Hematopoietic multipotent progenitor cell treated with erythropoietin and hydrocortisone succinate and interleukin-3 and kit ligand, for 15 days (in vitro differentiated cells): ENCODE data around the gene ATXN7L1.
"Not testable (repeated sequence)": the region's sequence is repeated elsewhere in the genome, so short reads cannot be mapped to it uniquely, and the experiment has no call there.

Experiments
- DNase-seq: peaks from one replicate; pipeline ENCODE4 v3.0.0-alpha.2; 2015; ENCODE audit warnings: low spot score

Gene ATXN7L1

DNA sequence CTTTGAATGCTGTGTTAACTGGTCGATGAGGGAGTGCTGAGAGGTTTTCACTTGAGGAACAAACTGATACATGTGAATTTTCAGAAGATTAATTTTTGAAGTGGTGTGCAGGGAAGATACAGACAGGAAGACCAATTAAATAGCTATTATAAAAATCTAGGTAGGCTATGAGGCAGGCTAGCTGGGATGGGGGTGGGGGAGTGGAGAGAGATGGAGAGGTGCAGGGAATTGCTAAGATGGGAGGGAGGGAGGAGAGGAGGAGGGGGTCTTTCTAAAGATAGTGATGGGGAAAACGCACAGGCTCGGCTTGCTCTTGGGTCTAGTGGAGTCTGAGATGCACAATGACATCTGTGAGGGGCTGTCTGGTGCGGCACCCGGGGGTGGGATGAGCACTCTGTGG is 15.2 kb downstream of the ATXN7L1 start:
- no peak for DNase-seq

DNA sequence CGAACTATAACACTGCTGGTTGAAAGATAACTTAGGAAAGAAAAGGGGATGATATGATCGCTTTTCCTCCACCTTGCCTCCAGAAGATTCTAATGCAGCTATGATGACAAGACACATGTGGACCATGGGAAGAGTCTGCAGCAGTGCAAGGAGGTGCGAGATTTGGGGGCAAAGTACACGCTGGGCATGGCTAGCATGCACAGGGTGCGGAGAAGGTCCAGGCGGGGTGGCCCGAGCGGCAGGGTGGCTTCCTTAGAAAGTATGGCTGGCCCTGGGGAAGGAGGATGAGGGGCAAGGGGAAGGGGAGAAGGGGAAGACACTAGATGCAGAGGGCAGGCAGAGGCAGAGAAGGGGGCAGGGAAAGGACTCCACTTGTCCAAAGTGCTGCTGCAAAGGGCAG is 15.6 kb downstream of the ATXN7L1 start:
- DNase-seq: no peak

DNA sequence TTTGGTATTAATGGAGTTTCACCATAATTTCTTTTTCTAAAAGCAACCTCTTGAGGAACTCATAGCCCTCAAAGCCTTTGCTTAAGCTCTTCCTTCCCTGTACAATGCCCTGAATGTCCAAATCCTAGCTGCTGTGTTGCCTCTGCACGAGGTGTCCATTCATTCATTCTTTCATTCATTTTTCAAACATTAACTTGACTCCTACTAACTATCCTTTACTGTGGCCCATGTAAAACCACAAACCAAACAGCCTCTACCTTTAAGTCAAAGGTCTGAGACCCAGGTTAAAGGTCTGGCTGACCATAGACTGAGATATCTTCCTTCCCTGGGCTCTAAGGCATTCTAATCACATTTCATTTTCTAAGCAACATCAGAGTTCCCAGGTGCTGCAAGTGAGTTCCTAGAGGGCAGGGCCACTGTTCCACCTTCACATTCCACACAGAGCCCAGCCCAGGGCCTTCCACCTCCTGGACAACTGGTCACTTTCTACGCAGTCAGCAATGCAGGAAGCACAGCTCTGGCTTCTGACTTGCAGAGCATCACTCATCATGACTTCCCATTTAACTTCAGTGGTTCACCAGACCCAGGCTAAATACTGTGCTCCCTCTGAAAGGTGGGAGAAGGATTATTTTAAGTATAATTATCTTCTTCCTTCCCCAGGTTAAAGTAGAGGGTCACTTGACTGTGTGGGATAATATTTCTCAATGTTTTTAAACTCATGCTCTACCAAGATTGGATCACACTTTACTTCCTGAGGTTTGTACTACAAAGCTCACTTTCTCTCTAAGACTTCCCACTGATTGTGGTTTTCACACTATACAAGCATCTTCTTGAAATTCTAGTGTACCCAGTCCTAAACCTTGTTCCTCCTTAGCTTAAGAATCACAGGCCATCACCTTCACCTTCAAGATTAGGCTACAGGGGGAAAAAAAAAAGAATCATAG is 19.1 kb downstream of the ATXN7L1 start:
- DNase-seq: no peak

DNA sequence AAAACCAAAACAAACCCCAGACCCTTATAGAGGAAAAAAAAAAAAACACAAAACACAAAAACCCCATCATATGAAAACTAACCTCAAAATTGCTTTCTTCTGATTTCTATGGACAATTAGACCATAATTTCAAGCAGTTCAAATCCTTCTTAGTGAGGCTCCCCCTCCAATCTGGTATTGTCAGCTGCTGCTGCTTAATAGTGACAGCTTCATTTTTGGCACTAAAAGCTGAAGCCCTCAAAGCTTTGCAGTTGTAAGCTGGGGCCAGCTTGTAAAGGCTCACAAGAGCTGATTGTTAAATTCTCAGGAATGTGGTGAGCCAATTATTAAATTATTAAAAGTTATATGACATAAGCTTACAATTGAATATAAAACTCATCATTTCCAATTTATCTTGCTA is 21.9 kb downstream of the ATXN7L1 start:
- DNase-seq: no peak

DNA sequence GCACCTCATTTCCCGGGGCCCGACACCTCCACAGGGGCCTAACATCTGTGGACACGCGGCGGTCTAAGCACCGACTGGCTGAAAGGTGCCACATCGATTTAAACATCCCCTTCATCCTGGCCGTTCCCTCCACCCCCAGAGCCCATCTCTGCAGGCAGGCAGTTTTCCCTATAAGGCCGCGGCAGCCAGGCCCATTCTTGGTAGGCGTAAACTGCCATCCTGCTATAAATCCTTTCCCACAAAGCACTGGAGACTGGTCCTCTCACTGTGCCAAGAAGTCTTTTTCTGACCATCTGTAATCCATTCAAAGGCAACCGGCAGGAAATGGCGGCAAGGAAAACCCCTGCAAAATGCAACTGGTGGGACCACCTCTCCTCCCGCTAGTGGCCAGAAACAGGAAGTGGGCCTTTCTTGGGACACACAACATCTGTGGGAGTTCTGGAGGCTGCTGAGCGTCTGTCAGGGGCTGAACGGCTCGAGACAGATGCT is 22.4 kb downstream of the ATXN7L1 start:
- DNase-seq: no peak

DNA sequence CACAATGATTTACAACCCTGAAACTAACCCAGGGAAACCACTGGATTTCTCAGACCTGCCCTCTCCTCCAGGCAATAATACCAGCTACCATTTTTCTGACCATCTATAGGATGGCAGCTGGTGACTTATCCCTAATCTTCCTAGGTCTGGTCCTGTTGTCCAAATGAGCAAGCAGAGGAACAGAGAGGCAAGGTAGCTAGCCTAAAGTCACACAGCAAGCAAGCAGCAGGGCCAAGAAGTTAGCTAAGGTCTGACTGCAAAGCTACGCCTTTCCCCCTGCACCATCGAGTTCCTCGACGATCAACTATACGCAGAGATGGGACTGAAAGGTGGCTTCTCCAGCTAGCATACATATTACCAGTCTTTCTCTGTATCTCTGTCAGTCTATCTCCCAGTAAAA is 25.3 kb downstream of the ATXN7L1 start:
- no peak for DNase-seq

DNA sequence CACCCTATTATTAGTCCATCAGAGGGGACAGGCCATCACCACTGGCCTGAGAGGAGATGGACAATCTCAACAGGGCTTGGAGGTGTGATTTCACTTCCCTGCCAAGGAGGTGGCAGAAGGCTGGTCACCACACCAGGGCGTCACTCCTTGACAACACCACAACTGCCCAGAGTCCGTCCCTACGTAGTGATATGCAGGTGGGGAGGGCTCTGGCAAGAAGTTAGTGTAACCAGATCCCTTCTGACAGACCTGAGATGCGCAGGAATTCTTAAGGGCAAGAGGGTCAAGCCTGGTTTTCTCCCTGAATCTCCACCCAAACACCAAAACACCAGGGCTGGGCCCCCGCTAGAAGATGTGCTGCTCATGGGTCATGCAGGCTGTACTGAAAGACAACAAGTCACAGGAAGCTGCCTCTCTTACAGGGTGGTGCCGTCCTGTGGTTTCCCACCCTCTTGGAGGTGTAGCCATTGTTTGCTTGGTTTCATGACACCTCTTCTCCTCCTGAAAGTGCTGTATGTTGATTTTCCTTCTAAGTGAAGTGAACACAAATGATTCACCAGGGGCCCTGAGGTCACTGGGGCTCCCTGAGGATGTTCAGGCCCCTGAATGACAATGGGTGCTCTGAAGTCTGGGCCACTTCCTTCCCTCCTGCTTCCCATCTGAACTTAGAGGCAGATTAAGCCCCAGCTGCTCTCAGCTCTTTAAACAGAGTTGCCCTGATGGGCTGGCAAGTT is 27.1 kb downstream of the ATXN7L1 start:
- DNase-seq: no peak

DNA sequence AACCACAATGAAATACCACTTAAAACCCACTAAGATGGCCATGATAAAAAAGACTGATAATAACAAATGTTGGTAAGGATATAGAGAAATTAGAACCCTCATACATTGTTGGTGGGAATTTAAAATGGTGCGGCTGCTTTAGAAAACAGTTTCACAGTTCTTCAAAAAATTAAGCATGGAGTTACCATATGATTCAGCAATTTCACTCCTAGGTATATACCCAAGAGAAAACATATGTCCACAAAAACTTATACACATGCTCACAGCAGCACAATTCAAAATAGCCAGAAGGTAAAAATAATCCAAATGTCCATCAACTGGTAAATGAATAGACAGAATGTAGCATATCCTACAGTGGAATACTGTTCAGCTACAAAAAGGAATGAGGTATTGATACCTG is 30.0 kb downstream of the ATXN7L1 start:
- DNase-seq: no peak

DNA sequence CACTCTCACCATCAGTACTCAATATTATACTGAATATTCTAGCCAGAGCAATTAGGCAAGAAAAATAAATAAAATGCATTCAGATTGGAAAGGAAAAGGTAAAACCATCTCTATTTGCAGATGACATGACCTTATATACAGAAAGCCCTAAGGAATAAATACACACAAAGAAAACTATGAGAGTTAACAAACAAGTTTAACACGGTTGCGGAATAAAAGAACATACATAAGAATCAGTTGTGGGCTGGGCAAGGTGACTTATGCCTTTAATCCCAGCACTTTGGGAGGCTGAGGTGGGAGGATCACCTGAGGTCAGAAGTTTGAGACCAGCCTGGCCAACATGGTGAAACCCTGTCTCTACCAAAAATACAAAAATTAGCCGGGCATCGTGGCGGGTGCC is 31.7 kb downstream of the ATXN7L1 start:
- DNase-seq: not testable (repeated sequence)

DNA sequence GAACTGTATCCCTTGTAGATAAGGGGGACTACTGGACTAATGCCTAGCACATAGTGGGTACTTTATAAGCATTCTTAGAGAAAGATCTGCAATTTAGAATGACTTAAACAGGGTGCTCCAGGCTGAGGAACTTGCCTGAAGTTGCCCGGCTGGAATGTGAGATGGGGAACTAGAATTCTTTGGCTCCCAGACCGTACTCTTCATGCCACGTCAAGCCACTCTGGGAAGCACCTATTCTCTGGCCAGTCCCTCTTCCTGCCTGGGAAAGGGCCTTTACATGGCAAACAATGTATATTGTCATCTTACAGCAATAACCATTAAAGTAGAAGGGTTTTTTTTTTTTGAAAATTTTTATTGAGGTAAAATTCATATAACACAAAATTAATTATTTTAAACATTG is 34.5 kb downstream of the ATXN7L1 start:
- DNase-seq: no peak

DNA sequence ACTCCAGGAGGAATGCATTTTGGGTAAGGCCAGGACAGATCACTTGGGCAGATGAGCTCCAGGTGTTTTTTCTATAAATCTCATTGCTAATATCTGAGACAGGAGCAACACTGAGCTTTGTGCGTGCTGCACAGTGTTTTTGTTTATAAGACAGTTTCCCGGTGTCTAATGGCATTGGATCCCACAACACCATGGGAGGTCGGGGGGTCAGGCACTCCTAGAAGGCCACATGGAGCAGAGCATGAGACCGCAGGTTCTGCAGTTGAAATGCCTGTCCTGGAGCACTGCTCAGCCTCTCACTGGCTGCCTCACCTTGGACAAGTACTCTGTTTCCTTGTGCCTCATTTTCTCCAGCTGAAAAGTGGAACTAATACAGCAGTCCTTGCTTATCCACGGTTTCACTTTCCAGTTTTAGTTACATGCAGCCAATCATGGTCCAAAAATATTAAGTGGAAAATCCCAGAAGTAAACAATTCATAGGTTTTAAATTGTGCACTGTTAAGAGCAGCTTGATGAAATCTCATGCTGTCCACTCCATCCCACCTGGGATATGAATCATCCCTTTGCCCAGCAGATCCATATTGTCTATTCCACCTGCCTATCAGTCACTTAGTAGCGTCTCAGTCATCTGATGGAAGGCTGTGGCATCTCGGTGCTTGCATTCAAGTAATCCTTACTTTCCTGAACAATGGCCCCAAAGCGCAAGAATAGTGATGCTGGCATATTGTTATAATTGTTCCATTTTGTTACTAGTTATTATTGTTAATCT is 35.2 kb downstream of the ATXN7L1 start:
- DNase-seq: no peak

DNA sequence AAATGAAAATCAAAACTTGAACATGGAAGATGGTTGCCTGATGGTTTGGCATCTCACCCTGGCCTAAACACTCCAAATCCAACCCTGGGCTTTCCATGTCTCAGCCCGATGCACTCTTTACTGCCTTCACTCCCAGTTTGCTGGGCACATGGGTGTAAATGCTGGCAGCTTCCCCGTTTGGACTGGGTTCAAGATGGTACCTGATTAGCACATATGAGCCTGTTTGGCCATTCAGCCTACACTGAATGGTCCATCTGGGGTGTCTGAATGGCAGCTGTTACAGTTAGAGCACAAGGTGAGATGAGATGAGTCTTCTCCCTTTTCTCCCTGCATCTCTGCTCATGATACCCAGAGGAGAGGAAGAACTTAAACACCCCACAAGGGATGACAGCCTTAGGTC is 37.1 kb downstream of the ATXN7L1 start:
- no peak for DNase-seq

DNA sequence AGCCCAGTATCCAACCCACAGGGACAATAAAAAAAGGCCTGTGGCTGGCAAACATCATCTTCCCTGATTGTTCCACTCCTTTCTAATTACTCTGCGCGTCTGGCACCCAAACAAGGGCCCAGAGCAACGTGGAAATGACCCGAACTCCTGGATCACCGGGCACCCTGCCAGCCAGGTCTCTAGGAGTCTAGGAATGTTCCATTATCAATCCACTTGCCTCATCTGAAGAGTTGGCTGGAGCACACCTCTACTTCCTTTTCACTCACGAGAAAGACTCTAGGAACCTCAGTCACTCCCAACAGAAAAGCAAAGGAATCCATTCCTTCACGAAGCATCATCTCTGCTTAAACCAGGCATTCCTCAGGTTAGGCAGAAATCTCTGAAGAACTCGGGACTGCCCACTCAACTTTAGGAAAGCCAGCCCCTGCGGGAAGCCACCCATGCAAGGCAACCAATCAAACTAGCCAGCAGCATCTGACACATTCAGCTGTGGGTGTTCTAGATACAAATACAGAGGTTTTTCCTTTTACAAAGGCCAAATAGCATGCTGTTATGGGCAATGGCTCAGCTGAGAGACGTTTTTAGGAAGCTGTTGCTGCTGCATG is 37.7 kb downstream of the ATXN7L1 start:
- no peak for DNase-seq

DNA sequence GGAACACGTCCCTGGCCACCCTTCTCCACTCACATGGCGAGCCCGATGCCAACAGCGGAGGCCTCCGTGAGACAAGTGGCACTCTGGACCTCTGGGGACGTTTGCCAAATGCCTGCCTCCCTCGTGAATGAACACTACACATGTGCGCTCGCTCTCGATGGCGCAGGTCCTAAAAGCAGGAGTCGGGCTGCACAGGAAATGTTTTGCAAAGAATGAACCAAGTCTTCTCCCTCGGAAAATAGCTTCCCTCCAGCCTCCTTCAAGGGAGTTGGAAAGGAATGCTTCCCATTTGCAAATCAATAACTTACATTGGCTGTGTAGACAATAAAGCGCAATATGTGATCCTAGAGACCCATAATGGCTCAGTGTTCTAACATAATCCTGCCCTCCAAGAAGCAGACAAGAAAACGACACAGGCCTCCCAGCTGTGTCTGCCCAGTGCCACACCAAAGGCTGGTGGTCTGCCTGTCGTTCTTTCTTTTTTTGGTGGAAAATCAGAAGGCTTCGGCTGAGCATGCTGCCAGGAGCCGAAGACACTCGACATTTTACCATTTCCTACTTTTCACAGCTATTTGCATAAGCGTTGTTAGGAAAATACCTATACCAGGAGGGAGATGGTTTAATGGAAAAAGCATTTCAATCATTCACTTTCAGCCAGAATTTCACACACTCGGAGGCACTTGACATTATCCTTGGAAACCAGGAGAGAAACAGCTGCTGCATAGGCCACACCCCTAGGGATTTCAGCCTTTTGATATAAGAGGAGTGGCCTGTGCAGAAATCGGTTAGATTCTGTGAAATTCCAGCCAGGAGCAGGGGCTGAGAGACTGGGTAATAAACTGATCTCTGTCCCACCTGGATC is 38.4 kb downstream of the ATXN7L1 start:
- no peak for DNase-seq

DNA sequence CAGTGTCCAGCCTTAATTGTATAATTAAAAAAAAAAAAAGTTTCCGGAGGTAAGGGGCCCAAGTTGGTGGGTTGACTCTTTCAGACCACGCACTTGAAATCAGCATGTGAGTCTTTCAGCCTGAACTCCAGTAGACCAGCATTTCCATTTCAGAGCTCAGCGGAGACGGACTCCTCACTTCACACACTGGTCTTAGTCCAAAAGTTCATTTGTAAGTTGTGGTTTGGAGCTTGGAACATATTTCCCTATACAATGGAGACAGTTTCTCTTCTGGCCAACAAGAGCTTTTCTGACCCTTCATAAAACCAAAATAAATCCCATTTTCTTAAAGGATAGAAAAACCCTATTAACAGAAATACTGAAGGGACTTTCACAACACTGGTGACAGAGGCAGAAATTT is 41.0 kb downstream of the ATXN7L1 start:
- DNase-seq: no peak

DNA sequence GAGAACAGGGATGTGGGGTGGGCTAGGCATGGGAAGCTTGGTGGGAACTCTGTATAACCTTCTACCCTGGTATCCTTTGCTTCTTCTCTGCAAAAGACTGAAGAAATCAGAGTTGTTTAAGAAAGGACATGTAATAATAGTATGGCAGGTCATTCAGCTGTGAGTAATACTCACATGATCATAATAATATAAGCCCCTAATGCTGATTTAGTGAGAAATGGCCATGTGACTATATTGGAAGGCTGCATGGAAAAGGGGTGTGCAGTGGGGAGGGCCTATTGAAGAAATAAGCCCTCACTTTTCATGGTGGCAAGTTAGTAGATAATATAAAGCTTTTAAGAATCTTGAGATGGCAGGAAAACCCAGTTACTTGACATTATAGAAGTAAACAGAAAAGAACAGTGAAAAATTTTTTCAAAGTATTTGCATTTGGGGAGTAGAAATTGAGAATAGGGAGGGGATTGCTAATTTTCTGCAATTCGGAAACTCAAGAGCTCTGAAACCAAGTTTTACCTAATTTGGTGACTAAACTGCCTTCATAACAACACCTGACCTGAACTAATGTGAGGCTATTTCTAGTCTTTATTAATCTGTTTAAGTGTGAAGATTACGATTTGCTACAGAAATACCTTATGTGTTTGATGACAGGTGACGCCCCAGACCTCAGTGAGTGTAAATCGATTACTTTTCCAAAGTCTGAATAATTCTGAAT is 44.4 kb downstream of the ATXN7L1 start:
- no peak for DNase-seq

DNA sequence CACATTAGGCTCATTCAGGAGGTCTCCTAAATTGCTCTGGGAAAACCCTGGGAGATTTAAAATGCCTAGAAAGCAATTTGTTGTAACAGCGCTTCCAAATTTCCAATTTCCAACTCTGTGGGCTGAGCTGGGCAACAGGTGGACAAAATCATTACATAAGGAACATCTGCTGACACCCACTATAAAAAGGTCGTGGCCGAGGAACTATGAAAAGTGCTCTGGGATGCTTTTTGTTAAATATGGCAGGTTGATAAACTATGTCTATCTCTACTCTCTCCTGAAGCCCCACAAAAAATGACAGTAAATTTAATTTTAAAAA is 45.1 kb downstream of the ATXN7L1 start:
- no peak for DNase-seq

DNA sequence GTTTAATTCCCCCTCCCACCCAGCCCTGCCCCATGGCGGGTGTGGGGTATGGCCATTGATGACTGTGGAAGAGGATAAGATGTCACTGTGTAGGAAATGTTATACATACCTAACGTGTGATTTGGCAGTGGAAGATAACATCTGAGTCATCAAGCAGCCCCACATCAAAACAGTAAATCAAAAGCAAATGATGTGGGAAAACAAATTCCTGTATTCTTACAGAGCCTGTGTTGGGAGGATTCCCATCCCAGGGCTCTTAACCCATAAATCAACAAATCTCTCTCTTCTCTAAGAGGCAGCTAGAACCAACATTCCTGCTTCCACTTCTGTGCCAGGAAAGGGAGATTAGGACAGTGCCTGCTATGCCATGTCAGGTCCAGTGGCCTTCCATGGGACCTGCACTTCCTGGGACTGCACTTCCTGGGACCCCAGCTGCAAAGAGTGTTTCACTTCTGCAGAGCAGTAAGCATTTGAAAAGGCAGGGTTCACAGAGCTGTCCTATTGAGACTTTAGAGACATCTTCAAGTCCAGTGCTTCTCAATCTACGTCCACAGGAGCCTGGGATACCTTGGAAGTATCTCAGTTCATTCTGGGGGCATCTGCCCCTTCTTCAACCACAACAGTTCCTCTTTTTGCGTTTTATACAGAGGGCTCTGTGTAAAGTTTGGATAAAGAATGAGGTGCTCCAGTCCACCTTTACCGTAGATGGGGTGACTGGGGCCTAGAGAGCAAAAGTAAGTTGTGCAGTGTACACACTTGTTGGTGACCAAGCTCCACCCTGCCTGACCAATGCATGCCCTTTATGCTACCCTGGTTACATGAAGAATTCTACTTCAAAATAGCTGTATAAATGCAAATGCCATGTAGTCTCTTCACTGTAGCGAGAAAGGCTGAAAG is 45.7 kb downstream of the ATXN7L1 start:
- no peak for DNase-seq

DNA sequence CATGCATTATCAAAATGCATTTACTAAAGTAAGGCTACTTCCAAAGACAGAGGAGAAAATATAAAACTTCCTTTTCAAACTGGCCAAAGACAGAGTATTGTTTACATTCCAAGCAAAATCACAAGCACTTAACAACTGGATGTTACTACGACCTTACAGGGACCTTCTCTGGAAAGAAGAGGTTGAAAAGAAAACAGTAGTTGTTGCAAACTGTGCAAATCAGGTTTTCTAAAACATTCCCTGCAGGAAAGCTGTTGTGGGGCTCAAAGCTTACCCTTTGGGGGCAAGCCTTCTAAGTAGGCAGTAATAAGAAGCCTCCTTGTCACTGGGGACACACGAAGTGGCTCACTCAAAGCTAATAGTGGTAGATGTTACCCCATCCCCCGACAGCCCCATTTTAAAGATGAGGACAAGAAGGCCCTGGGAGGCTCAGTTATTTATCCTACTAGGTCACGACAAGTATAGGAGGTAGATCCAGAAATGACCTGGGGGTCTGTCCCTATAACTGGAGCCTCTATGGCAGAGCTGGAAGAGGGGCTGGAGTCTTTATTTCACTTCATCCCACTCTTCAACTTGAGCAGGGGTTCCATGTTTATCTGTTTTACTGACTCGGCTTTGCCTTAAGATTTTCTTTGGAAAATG is 46.6 kb downstream of the ATXN7L1 start:
- DNase-seq: no peak
